T-helper 1 cell (primary cell): ENCODE measurements around the gene GTPBP1.

Experiments
- DNase-seq, 5 donors: peaks; one replicate each; pipeline ENCODE4 v3.0.0-alpha.2; 2012 to 2020

Gene GTPBP1

GRCh38 chr22:38761202-38762162 lies 55.7 kb downstream of the GTPBP1 start:
- no peak for DNase-seq

GRCh38 chr22:38762551-38762983 lies 56.8 kb downstream of the GTPBP1 start:
- DNase-seq, result no peak

- DNase-seq, result peak in 1 of 5 donors; percentile 28
Observed at GRCh38 chr22:38766076-38766777, 60.5 kb downstream of the GTPBP1 start.

DNA sequence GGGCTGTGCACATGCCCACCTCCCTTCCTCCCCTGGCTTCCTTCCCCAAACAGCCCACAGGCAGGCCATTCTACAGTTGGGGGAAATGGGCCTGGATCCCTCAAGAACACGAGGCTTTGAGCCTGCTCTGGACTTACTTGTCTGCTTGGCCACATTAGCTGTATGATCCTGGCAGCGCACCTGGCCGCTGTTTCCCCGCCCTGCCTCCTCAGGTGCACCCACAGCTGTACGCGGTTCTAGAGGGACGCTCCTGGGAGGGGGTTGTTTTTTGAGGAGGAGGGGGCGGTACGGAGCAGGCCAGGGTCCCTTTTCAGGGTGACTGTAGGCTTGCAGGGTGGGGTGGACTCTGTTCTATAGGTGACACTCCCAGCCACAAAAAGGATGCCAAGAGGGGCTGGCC lies 61.6 kb downstream of the GTPBP1 start:
- no peak for DNase-seq

DNA sequence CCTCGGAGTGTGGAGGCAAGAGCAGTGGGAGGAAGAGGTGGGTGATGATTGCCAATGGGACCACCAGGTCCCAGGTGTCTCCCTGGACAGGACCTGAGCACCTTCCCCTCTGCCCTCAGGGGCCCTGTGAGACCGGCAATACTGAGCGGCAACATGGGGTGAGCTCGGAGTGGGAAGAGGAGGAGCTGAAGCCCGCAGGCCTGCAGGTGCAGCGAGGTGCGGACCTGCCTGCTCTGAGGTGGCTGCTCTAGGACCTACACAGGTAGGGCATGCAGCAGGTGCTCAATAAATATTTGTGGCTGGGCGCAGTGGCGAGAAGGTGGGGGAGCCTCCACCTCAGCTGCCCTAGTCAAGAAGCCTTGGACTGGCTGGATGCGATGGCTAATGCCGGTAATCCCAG lies 62.3 kb downstream of the GTPBP1 start:
- DNase-seq, result no peak

- no peak for DNase-seq
Observed at GRCh38 chr22:38770257-38770949, 64.7 kb downstream of the GTPBP1 start.

GRCh38 chr22:38772623-38772873 lies 66.8 kb downstream of the GTPBP1 start:
- DNase-seq, result no peak

GRCh38 chr22:38773363-38773946 lies 67.7 kb downstream of the GTPBP1 start:
- no peak for DNase-seq

DNA sequence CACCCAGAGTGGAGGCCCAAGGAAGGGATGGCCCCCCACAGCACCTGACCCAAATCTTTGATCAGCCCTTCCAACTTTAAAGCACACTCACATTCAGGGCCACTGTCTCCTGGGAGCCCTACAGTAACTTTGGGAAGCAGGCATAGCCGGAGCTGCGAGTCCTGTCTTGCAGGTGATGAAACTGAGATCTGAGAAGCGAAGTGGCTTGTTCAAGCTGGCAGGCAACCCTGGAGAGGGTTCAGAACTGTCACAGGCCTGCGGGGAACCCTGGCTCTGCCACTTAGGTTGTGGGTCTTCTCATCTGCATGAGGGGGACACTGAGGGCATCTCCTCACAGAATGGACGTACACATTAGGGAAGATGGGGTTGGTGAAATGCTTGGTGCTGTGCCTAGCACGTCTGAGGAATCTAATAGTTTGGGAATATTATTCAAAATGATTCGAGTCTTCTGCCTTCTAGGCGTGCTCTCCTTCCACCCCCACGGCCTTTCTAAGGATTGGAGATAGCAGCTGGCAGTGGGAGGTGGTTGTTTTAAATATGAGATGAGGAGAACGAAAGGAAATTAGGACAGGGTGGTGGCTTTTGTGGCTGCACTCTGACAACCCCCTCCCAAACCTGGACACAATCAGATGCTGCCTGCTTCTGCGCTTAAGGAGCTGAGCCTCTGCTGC lies 68.9 kb downstream of the GTPBP1 start:
- DNase-seq, result no peak

GRCh38 chr22:38775656-38776055 lies 69.9 kb downstream of the GTPBP1 start:
- no peak for DNase-seq

DNA sequence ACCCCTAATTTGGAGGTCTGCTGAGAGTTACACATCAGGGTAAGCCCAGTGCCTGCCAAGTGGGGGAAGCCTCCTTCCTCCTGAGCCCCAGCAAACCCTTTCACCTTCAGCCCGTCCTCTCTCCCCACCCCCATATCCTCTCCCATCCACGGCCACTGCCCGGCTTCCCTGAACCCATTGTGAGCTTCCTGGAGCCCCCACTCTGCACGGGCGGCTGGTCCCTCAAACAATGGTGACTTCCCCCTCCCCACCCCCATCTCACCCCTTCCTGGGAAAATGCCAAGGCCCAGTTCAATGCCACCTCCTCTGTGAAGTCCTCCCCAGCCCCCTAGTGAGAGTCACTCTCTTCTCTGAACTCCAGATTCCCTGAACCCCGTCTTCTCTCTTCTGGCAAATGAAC lies 70.3 kb downstream of the GTPBP1 start:
- no peak for DNase-seq

GRCh38 chr22:38777087-38777671 lies 71.4 kb downstream of the GTPBP1 start:
- DNase-seq, result no peak

DNA sequence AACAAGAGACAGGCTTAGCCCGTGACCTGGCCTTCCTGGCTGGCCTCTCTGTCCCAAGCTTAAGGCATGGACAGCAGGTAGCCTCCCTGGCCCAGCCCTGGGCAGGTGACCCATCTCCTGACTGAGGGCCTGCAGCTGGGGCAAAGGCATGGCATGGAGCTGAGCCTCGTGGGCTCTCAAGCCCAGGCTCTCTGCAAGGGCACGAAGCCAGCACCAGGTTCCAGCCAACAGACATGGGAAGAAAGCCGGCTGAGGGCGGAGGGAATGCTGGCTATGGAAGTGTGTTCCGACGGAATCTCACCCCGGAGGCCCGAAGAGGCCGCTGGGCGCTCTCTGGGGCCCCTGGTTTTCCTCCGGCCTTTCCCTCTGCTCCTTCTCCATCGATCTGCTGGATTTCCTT lies 75.3 kb downstream of the GTPBP1 start:
- no peak for DNase-seq

DNA sequence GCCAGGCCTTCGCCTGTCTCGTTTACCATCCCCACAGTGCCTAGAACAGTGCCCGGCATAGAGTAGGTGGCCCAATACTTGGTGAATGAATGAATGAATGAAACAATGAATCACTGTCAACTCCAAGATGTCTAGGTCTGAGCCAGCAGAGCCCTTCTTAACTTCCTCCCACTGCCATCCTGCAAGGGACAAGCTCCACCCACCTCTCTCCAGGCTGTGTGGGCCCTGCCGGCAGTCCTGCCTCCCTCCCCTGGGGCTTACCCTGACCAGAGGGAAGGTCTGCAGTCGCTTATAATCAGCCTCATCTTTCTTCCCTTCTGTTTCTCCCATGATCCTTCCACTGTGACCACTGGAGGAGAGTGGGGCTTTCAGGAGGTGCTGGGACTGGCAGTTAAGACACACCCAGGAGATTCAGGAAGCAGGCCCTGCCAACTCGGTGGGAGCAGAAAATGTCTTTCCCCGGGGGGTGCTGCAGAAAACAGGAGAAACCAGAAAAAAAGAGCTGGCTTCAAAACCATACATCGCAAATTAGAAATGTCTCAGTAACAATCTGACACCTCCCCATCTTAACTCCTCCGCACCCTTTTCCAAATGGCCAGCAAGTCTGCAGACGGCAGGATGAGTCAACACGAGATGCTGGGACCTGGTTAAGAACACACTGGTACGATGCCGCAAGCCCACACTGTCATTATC lies 76.8 kb downstream of the GTPBP1 start:
- DNase-seq, result no peak
